Right forelimb (tissue), 1 donor: ENCODE data around the gene RAB3IL1.

ENCODE experiments used
- DNase-seq: peaks from one replicate; pipeline ENCODE4 v3.0.0-alpha.2; 2018

Gene RAB3IL1

GRCh38 chr11:61862714-61863547 is 54.4 kb downstream of the RAB3IL1 start:
- no peak for DNase-seq

- no peak for DNase-seq
Observed at GRCh38 chr11:61861634-61862033, 55.7 kb downstream of the RAB3IL1 start.

- no peak for DNase-seq
Observed at GRCh38 chr11:61860054-61860903, 57.1 kb downstream of the RAB3IL1 start.

GRCh38 chr11:61855939-61856680 is 61.3 kb downstream of the RAB3IL1 start:
- DNase-seq: no peak

GRCh38 chr11:61854966-61855714 is 62.2 kb downstream of the RAB3IL1 start:
- no peak for DNase-seq

- no peak for DNase-seq
Observed at GRCh38 chr11:61854206-61854895, 63.0 kb downstream of the RAB3IL1 start.

- DNase-seq: no peak
Observed at GRCh38 chr11:61853698-61854169, 63.6 kb downstream of the RAB3IL1 start.

GRCh38 chr11:61851900-61852295 is 65.5 kb downstream of the RAB3IL1 start:
- no peak for DNase-seq

- no peak for DNase-seq
Observed at GRCh38 chr11:61851113-61851899, 66.1 kb downstream of the RAB3IL1 start.

GRCh38 chr11:61850687-61851086 is 66.7 kb downstream of the RAB3IL1 start:
- no peak for DNase-seq

GRCh38 chr11:61848631-61849030 is 68.7 kb downstream of the RAB3IL1 start:
- no peak for DNase-seq

- DNase-seq: no peak
Observed at GRCh38 chr11:61847914-61848581, 69.3 kb downstream of the RAB3IL1 start.
